ENCODE data around the gene PBX4. TPM values are rescaled to one million over a fixed set of nuclear protein-coding genes. Genes with fewer than 3 reads are reported as not detected.

The PBX4 gene
- total and polyA plus RNA-seq, 8 donors, result 2.0 to 60.7 (median 4.9) TPM; not detected in 1

DNA sequence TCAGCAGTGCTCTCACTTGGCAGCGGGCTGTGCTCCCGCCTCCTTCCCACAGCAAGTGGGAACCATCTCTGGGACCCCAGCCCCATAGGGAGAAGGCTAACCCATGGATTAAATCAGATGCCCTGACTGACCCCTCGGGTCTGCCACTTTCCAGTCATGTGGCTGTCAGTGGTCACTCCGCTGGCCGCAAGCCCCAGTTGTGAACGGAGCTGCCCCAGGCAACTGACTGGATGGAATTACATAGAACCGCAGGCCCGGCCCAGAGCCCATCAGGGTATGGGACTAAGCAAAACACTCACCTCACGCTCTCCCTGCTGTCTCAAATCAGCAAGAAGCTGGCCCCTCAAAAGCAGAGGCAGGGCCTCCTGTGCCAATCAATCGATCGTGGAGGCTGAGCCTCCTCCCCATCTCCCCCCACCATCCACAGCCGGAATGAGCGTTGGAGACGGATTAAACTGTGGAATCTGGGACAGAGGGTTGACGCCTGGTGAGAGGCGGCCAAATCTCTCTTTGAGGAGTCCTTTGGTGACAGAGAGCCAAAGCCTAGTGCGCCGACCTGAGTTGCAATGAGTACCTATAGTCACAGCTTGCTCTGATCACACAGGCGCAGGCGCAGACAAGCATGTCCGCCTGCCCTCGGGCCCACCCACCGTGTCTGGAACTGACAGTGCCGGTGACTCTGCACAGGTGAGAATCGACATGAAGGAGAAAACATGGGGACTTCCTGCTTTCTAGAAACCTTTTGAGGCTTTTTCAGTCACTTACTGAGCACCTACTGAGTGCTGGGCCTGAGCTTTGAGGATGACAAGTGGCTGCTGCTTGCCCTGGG, 38.7 kb downstream of the PBX4 start:
- Histone ChIP-seq H3K27me3 (no peaks in the 10 kb centered on the region), H3K4me3 (no peak overlapping the region), H3K27ac (peak overlapping the region; percentile 37 to 77 (median 60)), H3K9me3 (no peaks in the 10 kb centered on the region), H3K36me3 (no peaks in the 10 kb centered on the region), H3K4me1 (peaks cover 0 to 22% (median 13%) of the 10 kb centered on the region in 4 donors)
- no peak for DNase-seq
- intact Hi-C loops (cut with DNase I; ENCODE audit: low total_unique reads), result no loop called here
- 85 to 90% (median 86%) methylated on average over 24 to 25 of the region's 25 CpGs for WGBS, 5 donors
- no peak for TF ChIP-seq POLR2A (IDR thresholded peaks at IDR 0.05)

- no peak for DNase-seq
- H3K27me3 ChIP-seq, result no peaks in the 10 kb centered on the region
- no peak overlapping the region for H3K27ac ChIP-seq
- no peak overlapping the region for H3K4me3 ChIP-seq
- no peak for TF ChIP-seq POLR2AphosphoS5 (IDR thresholded peaks at IDR 0.05)
- TF ChIP-seq POLR2A (IDR thresholded peaks at IDR 0.05), result no peak
- TF ChIP-seq, protein P1, sequence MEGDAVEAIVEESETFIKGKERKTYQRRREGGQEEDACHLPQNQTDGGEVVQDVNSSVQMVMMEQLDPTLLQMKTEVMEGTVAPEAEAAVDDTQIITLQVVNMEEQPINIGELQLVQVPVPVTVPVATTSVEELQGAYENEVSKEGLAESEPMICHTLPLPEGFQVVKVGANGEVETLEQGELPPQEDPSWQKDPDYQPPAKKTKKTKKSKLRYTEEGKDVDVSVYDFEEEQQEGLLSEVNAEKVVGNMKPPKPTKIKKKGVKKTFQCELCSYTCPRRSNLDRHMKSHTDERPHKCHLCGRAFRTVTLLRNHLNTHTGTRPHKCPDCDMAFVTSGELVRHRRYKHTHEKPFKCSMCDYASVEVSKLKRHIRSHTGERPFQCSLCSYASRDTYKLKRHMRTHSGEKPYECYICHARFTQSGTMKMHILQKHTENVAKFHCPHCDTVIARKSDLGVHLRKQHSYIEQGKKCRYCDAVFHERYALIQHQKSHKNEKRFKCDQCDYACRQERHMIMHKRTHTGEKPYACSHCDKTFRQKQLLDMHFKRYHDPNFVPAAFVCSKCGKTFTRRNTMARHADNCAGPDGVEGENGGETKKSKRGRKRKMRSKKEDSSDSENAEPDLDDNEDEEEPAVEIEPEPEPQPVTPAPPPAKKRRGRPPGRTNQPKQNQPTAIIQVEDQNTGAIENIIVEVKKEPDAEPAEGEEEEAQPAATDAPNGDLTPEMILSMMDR (IDR thresholded peaks at IDR 0.05), result no peak
- 88 to 95% (median 93%) methylated on average over 6 of the region's 6 CpGs for WGBS, 5 donors
- H3K36me3 ChIP-seq, result no peaks in the 10 kb centered on the region
- H3K4me1 ChIP-seq, result peaks cover 0 to 22% (median 13%) of the 10 kb centered on the region in 4 donors
- H3K9me3 ChIP-seq, result no peaks in the 10 kb centered on the region
- intact Hi-C loops (cut with DNase I; ENCODE audit: low total_unique reads), result no loop called here
These were observed 40.2 kb downstream of the PBX4 start for GRCh38 chr19:19578252-19578651.

DNA sequence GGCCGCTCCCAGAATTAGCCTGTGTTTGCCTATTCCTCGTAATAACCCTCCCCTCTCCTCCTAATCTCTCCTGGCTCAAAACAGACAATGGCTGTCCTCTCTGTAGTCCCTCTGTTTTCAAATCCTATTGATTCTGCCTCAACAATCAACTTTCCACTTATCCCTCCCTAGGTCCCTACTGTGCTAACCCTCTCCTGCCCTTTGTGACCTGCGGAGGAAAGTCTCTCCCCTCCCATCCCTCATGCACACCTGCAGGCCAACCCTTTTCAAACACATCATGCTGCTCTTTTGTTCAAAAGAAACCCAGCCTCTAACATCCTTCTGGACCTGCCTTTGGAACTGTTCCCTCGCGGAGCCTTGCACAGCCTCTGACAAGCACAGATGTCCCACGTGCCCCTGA, 43.1 kb downstream of the PBX4 start:
- Histone ChIP-seq H3K27me3 (no peaks in the 10 kb centered on the region), H3K27ac (no peak overlapping the region), H3K4me1 (peaks cover 0 to 8% (median 6%) of the 10 kb centered on the region in 4 donors), H3K36me3 (peaks cover 0 to 2% (median under 1%) of the 10 kb centered on the region in 4 donors), H3K4me3 (no peak overlapping the region), H3K9me3 (no peaks in the 10 kb centered on the region)
- intact Hi-C loops (cut with DNase I; ENCODE audit: low total_unique reads), result no loop called here
- TF ChIP-seq EP300 (IDR thresholded peaks at IDR 0.05) (no peak), POLR2AphosphoS5 (IDR thresholded peaks at IDR 0.05) (no peak), POLR2A (IDR thresholded peaks at IDR 0.05) (no peak)
- WGBS, 5 donors, result 61 to 83% (median 64%) methylated on average over 6 of the region's 6 CpGs
- no peak for DNase-seq

- H3K4me3 ChIP-seq, result no peak overlapping the region
- intact Hi-C loops (cut with DNase I; ENCODE audit: low total_unique reads), result no loop called here
- DNase-seq, result no peak
- H3K27ac ChIP-seq, result no peak overlapping the region
- TF ChIP-seq, protein P1 (IDR thresholded peaks at IDR 0.05), result no peak
- TF ChIP-seq POLR2AphosphoS5 (IDR thresholded peaks at IDR 0.05), result no peak
- TF ChIP-seq EP300 (IDR thresholded peaks at IDR 0.05), result no peak
- no peak for TF ChIP-seq POLR2A (IDR thresholded peaks at IDR 0.05)
- H3K4me1 ChIP-seq, result no peaks in the 10 kb centered on the region
- H3K27me3 ChIP-seq, result no peaks in the 10 kb centered on the region
- no peaks in the 10 kb centered on the region for H3K9me3 ChIP-seq
- WGBS, 5 donors, result 87 to 94% (median 90%) methylated on average over 11 of the region's 11 CpGs
- H3K36me3 ChIP-seq, result peaks cover 0 to 19% (median 11%) of the 10 kb centered on the region in 4 donors
These were observed 47.3 kb downstream of the PBX4 start for GRCh38 chr19:19571071-19571786.

DNA sequence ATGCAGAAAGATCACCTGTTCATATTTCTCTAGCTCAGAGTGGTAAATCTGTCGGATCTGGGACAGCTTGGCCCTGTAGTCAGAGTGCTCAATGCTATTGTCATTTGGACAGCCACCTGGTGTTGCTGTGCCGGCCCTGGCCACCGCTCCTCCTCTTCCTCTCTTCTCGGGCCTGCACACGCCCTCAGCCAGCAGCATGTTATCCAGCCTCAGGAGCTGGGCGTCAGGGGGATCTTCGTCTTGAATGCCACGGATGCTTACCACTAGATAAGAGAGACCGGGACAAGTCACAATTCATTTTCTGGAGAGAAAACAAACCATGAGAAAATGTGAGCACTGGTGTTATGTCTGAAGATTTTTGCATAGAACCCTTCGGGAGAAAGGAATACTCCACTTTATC, 47.9 kb downstream of the PBX4 start:
- Histone ChIP-seq H3K36me3 (peaks cover 0 to 22% (median 12%) of the 10 kb centered on the region in 4 donors), H3K4me1 (no peaks in the 10 kb centered on the region)

More for the DNA sequence above, 47.9 kb downstream of the PBX4 start:
- no peak overlapping the region for H3K4me3 ChIP-seq
- no peak overlapping the region for H3K27ac ChIP-seq
- H3K27me3 ChIP-seq, result no peaks in the 10 kb centered on the region
- DNase-seq, result no peak
- intact Hi-C loops (cut with DNase I; ENCODE audit: low total_unique reads), result no loop called here
- TF ChIP-seq POLR2AphosphoS5 (IDR thresholded peaks at IDR 0.05), result no peak
- WGBS, 5 donors, result 82 to 89% (median 88%) methylated on average over 10 of the region's 10 CpGs
- H3K9me3 ChIP-seq, result no peaks in the 10 kb centered on the region

All from stomach (tissue), 9 donors.